PC-3 (cell line): ENCODE results near the gene TMEM121B.

Source experiments
- EZH2phosphoT487 ChIP-seq: fragments of 300-600 bp; sonication (generic); IDR thresholded peaks from 2 replicates; pipeline ENCODE4 v1.6.1; 2018; ENCODE audit warnings: mild to moderate bottlenecking, antibody characterized with exemption, low read length, borderline replicate concordance
- TF ChIP-seq, protein P1 (sequence below): fragments of 300-600 bp; sonication (generic); conservative IDR thresholded peaks from 2 replicates; pipeline ENCODE4 v1.5.1; 2017; ENCODE audit warnings: antibody characterized with exemption, low read depth, mild to moderate bottlenecking, low read length

DNA sequence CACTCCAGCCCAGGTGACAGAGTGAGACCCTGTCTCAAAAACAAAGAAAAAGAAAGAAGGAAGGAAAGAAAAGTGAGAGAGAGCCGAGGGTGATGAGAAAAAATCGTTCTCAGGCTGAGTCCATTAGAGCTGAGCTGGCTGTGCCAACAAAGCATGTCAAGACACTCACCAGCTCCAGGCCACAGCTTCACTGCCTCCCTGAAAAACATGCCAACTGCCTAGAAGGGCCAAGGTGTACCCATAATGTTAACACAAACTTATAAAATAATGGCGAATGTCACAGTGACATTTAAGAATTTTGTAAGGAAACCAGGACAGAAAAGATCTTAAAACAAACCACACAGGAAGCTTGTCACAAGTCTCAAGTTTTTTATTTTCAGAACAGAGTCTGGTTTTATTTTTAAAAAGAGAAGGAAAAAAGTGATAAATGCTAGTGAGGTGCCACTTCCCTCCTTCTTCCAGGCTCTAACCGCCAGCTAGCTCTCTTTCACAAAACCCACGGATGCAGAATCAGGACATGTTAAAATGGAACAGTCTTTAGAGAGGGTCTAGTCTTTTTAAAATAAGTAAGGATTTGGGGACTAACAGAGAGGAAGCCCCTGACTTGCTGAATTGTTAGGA is 5.1 kb downstream of the TMEM121B start:
- TF ChIP-seq, protein P1, sequence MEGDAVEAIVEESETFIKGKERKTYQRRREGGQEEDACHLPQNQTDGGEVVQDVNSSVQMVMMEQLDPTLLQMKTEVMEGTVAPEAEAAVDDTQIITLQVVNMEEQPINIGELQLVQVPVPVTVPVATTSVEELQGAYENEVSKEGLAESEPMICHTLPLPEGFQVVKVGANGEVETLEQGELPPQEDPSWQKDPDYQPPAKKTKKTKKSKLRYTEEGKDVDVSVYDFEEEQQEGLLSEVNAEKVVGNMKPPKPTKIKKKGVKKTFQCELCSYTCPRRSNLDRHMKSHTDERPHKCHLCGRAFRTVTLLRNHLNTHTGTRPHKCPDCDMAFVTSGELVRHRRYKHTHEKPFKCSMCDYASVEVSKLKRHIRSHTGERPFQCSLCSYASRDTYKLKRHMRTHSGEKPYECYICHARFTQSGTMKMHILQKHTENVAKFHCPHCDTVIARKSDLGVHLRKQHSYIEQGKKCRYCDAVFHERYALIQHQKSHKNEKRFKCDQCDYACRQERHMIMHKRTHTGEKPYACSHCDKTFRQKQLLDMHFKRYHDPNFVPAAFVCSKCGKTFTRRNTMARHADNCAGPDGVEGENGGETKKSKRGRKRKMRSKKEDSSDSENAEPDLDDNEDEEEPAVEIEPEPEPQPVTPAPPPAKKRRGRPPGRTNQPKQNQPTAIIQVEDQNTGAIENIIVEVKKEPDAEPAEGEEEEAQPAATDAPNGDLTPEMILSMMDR = no peak
- TF ChIP-seq EZH2phosphoT487 = no peak
